Epidermal melanocyte (primary cell): ENCODE data around the gene PRKCQ.
"Not testable (repeated sequence)": the region's sequence is repeated elsewhere in the genome, so short reads cannot be mapped to it uniquely, and the experiment has no call there.

ENCODE experiments used
- DNase-seq: peaks from one replicate; pipeline ENCODE4 v3.0.0; 2011; ENCODE audit warnings: low spot score; ENCODE audit not compliant: insufficient read length

PRKCQ gene

GRCh38 chr10:6386960-6387359 is 193.1 kb downstream of the PRKCQ start:
- DNase-seq = no peak

GRCh38 chr10:6386346-6386745 is 193.7 kb downstream of the PRKCQ start:
- DNase-seq = no peak

- no peak for DNase-seq
These were observed 194.4 kb downstream of the PRKCQ start for GRCh38 chr10:6385665-6386064.

- no peak for DNase-seq
These were observed 195.2 kb downstream of the PRKCQ start for GRCh38 chr10:6384847-6385246.

- DNase-seq = no peak
These were observed 196.0 kb downstream of the PRKCQ start for GRCh38 chr10:6384031-6384430.

GRCh38 chr10:6383096-6383812 is 196.8 kb downstream of the PRKCQ start:
- DNase-seq = no peak

GRCh38 chr10:6382081-6382480 is 198.0 kb downstream of the PRKCQ start:
- DNase-seq = no peak

- DNase-seq = not testable (repeated sequence)
These were observed 199.6 kb downstream of the PRKCQ start for GRCh38 chr10:6380478-6380877.

- DNase-seq = no peak
These were observed 200.9 kb downstream of the PRKCQ start for GRCh38 chr10:6379015-6379776.
